HCT116 (cell line): ENCODE results near the gene IL17D. TPM values are rescaled to one million over a fixed set of nuclear protein-coding genes. Genes with fewer than 3 reads are reported as not detected.

Experiments used
- ATAC-seq: fragments of 200-7000 bp; cut with Tn5 transposase; 2 replicates; pipeline ENCODE4 v1.9.1; 2020; ENCODE audit warnings: mild to moderate bottlenecking, moderate library complexity
- BruUV-seq: library from RNA; stranded (reverse); fragments of 400-500 nt; replicated peaks from 2 replicates; lab custom pipeline; 2021; lab: Mats Ljungman, UMichigan
- CTCF ChIA-PET: fragments of 300-600 bp; sonication (Branson Sonifier 250); formaldehyde crosslinking; loops from one replicate; lab custom pipeline; 2021; ENCODE audit warnings: antibody characterized with exemption; lab: Charles Lee
- POLR2A ChIA-PET: fragments of 300-600, 350-600 bp; sonication (Branson Sonifier 250); formaldehyde crosslinking; loops from one replicate; lab custom pipeline; 2021; ENCODE audit warnings: antibody characterized with exemption; lab: Charles Lee
- RAD21 ChIA-PET, 2 experiments: fragments of 300-600 bp; sonication (Branson Sonifier 250); formaldehyde crosslinking; loops; one replicate each; lab custom pipeline; 2023; ENCODE audit warnings: low total read pairs in 2 of 2; ENCODE audit not compliant: uncharacterized antibody in 2 of 2, unreplicated experiment in 2 of 2, low non-redundant PET in 1 of 2; lab: Charles Lee
- DNase-seq: peaks from one replicate; pipeline ENCODE4 v3.0.0-alpha.2; 2010; ENCODE audit warnings: low read depth, low spot score
- H2AFZ ChIP-seq: fragments of 200-600 bp; shearing (Covaris generic), sonication (generic); 2 replicates; pipeline ENCODE4 v1.6.1; 2017; ENCODE audit warnings: low read depth, mixed run types, mixed read lengths, antibody characterized with exemption, low read length; ENCODE audit not compliant: poor library complexity, severe bottlenecking
- H3K27ac ChIP-seq: 2 replicates; pipeline ENCODE4 v1.5.1; 2012; ENCODE audit warnings: low read depth, low read length
- H3K27me3 ChIP-seq: fragments of 200-600 bp; sonication (generic); 2 replicates; pipeline ENCODE4 v1.6.1; 2016; ENCODE audit warnings: mixed run types, low read length, mixed read lengths; ENCODE audit not compliant: insufficient read depth
- H3K36me3 ChIP-seq, 2 experiments: fragments of 200-500 bp in 1 of 2; fragments of 200-600 bp in 1 of 2; sonication (Bioruptor generic) in 1 of 2; sonication (generic) in 1 of 2; 2 replicates each; pipeline versions ENCODE4 v1.5.1 to v1.6.1; 2014 to 2016; ENCODE audit warnings: low read length in 2 of 2, inconsistent platforms in 1 of 2, mixed read lengths in 1 of 2, mixed run types in 1 of 2; ENCODE audit not compliant: insufficient read depth in 2 of 2, control insufficient read depth in 1 of 2
- H3K4me1 ChIP-seq, 2 experiments: fragments of 200-600 bp in 1 of 2; sonication (generic) in 1 of 2; 2 replicates each; pipeline versions ENCODE4 v1.5.1 to v1.6.1; 2012 to 2017; ENCODE audit warnings: low read length in 2 of 2, inconsistent platforms in 1 of 2, mild to moderate bottlenecking in 1 of 2, mixed read lengths in 1 of 2, mixed run types in 1 of 2, moderate library complexity in 1 of 2; ENCODE audit not compliant: insufficient read depth in 2 of 2, control insufficient read depth in 1 of 2
- H3K4me2 ChIP-seq: fragments of 200-600 bp; sonication (generic); 2 replicates; pipeline ENCODE4 v1.6.1; 2017; ENCODE audit warnings: mixed run types, low read length, mixed read lengths
- H3K4me3 ChIP-seq, 2 experiments: fragments of 200-600 bp in 1 of 2; sonication (generic) in 1 of 2; replicated peaks in 1 of 2; 2 replicates each; pipeline ENCODE4 v1.5.1; 2011 to 2016; ENCODE audit warnings: low read length in 2 of 2, control low read depth in 1 of 2, low read depth in 1 of 2, mild to moderate bottlenecking in 1 of 2, mixed read lengths in 1 of 2, mixed run types in 1 of 2
- H3K79me2 ChIP-seq: fragments of 200-600 bp; sonication (generic); 2 replicates; pipeline ENCODE4 v1.6.1; 2017; ENCODE audit warnings: mild to moderate bottlenecking, mixed run types, low read length, moderate library complexity, mixed read lengths; ENCODE audit not compliant: insufficient read depth
- H3K9ac ChIP-seq: fragments of 200-600 bp; sonication (generic); 2 replicates; pipeline ENCODE4 v1.6.1; 2016; ENCODE audit warnings: low read length, mixed read lengths
- H3K9me2 ChIP-seq: fragments of 200-600 bp; sonication (generic), shearing (Covaris generic); 2 replicates; pipeline ENCODE4 v1.6.1; 2017; ENCODE audit warnings: mixed run types, mild to moderate bottlenecking, moderate library complexity; ENCODE audit not compliant: insufficient read depth
- H3K9me3 ChIP-seq, 2 experiments: fragments of 200-500 bp in 1 of 2; fragments of 200-600 bp in 1 of 2; sonication (Bioruptor generic) in 1 of 2; sonication (generic) in 1 of 2; 2 replicates each; pipeline ENCODE4 v1.6.1; 2014 to 2017; ENCODE audit warnings: low read length in 2 of 2, mixed read lengths in 2 of 2, inconsistent platforms in 1 of 2, low read depth in 1 of 2, mild to moderate bottlenecking in 1 of 2, mixed run types in 1 of 2, moderate library complexity in 1 of 2; ENCODE audit not compliant: control insufficient read depth in 1 of 2, insufficient read depth in 1 of 2
- H4K20me1 ChIP-seq: fragments of 200-600 bp; sonication (generic), shearing (Covaris generic); 2 replicates; pipeline ENCODE4 v1.6.1; 2017; ENCODE audit warnings: mixed run types, mild to moderate bottlenecking, moderate library complexity; ENCODE audit not compliant: insufficient read depth
- CEBPB ChIP-seq: IDR thresholded peaks from 2 replicates; pipeline ENCODE4 v1.6.1; 2012; ENCODE audit warnings: low read depth
- EGR1 ChIP-seq: IDR thresholded peaks from 2 replicates; pipeline ENCODE4 v1.6.1; 2012; ENCODE audit warnings: low read depth
- EZH2phosphoT487 ChIP-seq: fragments of 200-600 bp; IDR thresholded peaks from 2 replicates; pipeline ENCODE4 v1.6.1; 2018; ENCODE audit warnings: antibody characterized with exemption, borderline replicate concordance
- FOSL1 ChIP-seq: IDR thresholded peaks from 2 replicates; pipeline ENCODE4 v1.6.1; 2012; ENCODE audit warnings: low read depth
- POLR2A ChIP-seq: IDR thresholded peaks from 2 replicates; pipeline ENCODE4 v1.7.0; 2011; ENCODE audit warnings: borderline replicate concordance; ENCODE audit not compliant: insufficient read depth, insufficient read length; ENCODE audit errors: extremely low read depth
- POLR2AphosphoS5 ChIP-seq: IDR thresholded peaks from 2 replicates; pipeline ENCODE4 v1.6.1; 2011; ENCODE audit warnings: mild to moderate bottlenecking, low read depth, low read length, moderate library complexity
- RAD21 ChIP-seq: IDR thresholded peaks from 2 replicates; pipeline ENCODE4 v1.6.1; 2012; ENCODE audit warnings: low read depth, mild to moderate bottlenecking
- SIN3A ChIP-seq: IDR thresholded peaks from 2 replicates; pipeline ENCODE4 v1.6.1; 2012; ENCODE audit warnings: low read depth
- ZFX ChIP-seq: fragments of 450-650 bp; IDR thresholded peaks from 2 replicates; pipeline ENCODE4 v1.6.1; 2017
- ZNF274 ChIP-seq: fragments of 200-500 bp; sonication (Bioruptor generic); IDR thresholded peaks from 2 replicates; pipeline ENCODE4 v1.6.1; 2014; ENCODE audit warnings: mild to moderate bottlenecking, low read depth, low read length, inconsistent platforms
- intact Hi-C: fragments of 100-400 bp; cut with micrococcal nuclease; formaldehyde crosslinking; loops from 2 replicates; pipeline ENCODE4 v1.10.0; 2022
- total RNA-seq: library from RNA; stranded (reverse); gene quantifications from one replicate; pipeline ENCODE4 v1.2.1, GENCODE V29; 2021; ENCODE audit not compliant: unreplicated experiment
- TF ChIP-seq, protein P1 (sequence below): IDR thresholded peaks from 2 replicates; pipeline ENCODE4 v1.6.1; 2012; ENCODE audit warnings: low read depth
- TF ChIP-seq, protein P2 (sequence below): IDR thresholded peaks from 2 replicates; pipeline ENCODE4 v1.6.1; 2011; ENCODE audit warnings: mild to moderate bottlenecking, low read length, moderate library complexity; ENCODE audit not compliant: insufficient replicate concordance; ENCODE audit errors: extremely low read depth
- TF ChIP-seq, protein P3 (sequence below): IDR thresholded peaks from 2 replicates; pipeline ENCODE4 v1.6.1; 2012

IL17D gene
- total RNA-seq, 1 experiment from 2014 or later: 0.25 TPM

DNA sequence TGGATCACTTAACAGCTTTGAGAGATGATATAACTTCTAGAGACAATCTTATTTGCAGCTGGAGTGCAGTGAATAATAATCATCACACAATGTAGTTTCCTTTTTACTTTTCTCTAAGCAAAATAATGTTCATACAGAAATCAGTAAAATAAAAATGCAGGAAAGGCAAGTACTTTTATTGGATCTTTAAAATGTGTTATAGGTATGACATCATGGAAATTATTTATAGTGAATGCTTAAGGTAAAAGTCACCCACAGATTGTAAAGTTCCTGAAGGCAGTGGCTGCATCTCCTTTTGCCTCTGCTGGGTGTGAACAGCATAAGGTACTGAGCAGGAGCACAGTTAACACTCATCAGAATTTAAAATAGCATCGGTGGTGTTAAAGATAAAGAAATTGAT lies 17.3 kb upstream of the IL17D start (continued):
- TF ChIP-seq, protein P1, sequence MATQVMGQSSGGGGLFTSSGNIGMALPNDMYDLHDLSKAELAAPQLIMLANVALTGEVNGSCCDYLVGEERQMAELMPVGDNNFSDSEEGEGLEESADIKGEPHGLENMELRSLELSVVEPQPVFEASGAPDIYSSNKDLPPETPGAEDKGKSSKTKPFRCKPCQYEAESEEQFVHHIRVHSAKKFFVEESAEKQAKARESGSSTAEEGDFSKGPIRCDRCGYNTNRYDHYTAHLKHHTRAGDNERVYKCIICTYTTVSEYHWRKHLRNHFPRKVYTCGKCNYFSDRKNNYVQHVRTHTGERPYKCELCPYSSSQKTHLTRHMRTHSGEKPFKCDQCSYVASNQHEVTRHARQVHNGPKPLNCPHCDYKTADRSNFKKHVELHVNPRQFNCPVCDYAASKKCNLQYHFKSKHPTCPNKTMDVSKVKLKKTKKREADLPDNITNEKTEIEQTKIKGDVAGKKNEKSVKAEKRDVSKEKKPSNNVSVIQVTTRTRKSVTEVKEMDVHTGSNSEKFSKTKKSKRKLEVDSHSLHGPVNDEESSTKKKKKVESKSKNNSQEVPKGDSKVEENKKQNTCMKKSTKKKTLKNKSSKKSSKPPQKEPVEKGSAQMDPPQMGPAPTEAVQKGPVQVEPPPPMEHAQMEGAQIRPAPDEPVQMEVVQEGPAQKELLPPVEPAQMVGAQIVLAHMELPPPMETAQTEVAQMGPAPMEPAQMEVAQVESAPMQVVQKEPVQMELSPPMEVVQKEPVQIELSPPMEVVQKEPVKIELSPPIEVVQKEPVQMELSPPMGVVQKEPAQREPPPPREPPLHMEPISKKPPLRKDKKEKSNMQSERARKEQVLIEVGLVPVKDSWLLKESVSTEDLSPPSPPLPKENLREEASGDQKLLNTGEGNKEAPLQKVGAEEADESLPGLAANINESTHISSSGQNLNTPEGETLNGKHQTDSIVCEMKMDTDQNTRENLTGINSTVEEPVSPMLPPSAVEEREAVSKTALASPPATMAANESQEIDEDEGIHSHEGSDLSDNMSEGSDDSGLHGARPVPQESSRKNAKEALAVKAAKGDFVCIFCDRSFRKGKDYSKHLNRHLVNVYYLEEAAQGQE: no peak
- no peak for TF ChIP-seq ZNF274

DNA sequence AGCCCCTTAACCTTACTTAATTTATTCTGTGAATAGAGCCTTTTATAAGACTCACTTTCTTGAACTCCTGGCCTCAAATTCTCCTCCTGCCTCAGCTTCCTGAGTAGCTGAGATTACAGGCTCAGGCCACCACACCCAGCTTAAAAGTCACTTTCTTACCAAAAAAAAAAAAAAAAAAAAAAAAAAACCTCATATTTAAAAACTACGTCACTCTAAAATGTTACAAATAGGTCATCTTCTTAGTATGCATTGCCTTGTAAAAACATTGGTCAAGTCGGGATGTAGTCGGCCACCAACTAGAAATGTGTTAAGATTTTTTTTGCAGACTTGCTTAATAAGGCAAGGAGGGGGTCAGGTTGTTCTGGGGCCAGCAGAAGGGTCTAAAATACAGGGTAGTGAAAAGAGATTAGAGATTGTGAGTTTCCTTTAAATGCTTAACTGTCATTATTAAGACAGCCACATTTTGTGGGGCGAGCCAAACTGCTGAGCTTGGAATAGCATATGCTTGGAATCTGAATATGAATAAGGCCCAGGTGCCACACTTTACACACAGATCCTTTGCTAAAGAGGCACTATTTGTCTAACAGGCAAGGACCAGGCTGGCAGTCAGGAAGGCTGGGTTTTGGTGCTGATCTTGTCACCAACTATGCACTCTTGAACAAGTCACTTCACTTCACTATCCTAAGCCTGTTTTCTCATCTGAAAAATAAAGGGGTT lies 16.5 kb upstream of the IL17D start:
- RAD21 ChIA-PET: no interaction called here
- Histone ChIP-seq H3K9me2 (no peaks in the 10 kb centered on the region), H3K36me3 (no peaks in the 10 kb centered on the region; a peak in 1 of 4 replicates), H3K4me3 (no peak overlapping the region), H3K4me1 (no peaks in the 10 kb centered on the region), H4K20me1 (no peaks in the 10 kb centered on the region), H3K79me2 (no peaks in the 10 kb centered on the region), H3K9ac (no peak overlapping the region), H3K27ac (no peak overlapping the region), H3K9me3 (no peaks in the 10 kb centered on the region), H3K27me3 (no peaks in the 10 kb centered on the region), H3K4me2 (no peak overlapping the region), H2AFZ (no peak overlapping the region)
- intact Hi-C loops: no loop called here
- no peak for DNase-seq
- POLR2A ChIA-PET: no interaction called here
- ATAC-seq: no peak
- no TSS peak for BruUV-seq
- CTCF ChIA-PET: no interaction called here
- TF ChIP-seq, protein P1: no peak
- TF ChIP-seq, protein P2, sequence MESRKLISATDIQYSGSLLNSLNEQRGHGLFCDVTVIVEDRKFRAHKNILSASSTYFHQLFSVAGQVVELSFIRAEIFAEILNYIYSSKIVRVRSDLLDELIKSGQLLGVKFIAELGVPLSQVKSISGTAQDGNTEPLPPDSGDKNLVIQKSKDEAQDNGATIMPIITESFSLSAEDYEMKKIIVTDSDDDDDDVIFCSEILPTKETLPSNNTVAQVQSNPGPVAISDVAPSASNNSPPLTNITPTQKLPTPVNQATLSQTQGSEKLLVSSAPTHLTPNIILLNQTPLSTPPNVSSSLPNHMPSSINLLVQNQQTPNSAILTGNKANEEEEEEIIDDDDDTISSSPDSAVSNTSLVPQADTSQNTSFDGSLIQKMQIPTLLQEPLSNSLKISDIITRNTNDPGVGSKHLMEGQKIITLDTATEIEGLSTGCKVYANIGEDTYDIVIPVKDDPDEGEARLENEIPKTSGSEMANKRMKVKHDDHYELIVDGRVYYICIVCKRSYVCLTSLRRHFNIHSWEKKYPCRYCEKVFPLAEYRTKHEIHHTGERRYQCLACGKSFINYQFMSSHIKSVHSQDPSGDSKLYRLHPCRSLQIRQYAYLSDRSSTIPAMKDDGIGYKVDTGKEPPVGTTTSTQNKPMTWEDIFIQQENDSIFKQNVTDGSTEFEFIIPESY: no peak
- TF ChIP-seq FOSL1 (no peak), SIN3A (no peak), POLR2A (no peak), EZH2phosphoT487 (no peak), ZNF274 (no peak), POLR2AphosphoS5 (no peak), ZFX (no peak), CEBPB (no peak), EGR1 (no peak), RAD21 (no peak)
- TF ChIP-seq, protein P3, sequence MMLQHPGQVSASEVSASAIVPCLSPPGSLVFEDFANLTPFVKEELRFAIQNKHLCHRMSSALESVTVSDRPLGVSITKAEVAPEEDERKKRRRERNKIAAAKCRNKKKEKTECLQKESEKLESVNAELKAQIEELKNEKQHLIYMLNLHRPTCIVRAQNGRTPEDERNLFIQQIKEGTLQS: no peak
